ENCODE measurements around the gene HCFC1. TPM values are rescaled to one million over a fixed set of nuclear protein-coding genes. Genes with fewer than 3 reads are reported as not detected.

HCFC1 gene
- total RNA-seq, 1 donor from 2014 or later = 99.9 TPM

DNA sequence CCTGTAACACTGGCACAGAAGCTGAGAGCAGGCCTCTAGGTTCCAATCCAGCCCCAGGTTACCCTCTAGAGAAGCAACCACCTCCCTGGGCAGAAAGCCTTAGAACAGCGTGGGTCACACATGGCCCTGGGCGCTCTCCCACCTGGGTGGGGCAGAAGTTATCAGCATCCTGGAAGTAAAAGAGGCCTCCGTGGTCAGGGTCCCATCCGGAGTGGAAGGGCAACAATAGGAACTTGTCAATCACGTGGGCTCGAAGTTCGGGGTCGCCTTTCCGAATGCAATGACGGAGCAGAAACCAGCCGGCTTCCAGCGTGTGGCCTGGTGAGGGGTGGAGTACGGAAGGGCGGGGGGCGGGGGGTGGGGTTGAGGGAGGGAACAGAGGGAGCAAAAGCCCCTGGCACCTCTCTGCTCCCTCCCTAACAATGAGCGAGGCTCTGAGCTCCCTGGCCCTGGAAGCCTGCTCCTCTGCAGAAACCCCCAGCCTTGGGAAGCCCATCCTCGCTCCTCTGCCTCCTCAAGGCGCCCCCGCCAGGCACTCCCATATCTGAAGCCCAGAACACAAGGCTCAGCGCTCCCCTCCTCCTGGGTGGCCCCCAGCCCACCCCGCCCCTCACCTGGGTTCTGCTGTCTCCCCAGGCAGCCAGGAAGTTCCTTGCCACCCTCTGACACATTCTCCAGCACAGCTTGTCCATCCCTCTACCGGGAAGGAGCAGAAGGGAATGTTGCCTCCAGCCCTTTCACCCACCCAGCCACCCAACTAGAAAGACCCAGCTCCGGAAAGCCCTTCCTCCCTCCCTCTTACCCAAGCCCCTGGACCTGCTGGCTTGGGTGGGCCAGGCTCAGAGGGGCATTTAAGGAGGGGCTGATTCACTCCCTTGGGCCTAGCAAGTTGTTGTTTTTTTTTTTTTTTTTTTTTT, 30.0 kb downstream of the HCFC1 start:
- H3K4me3 Mint-ChIP-seq = no peak overlapping the region
- no peak overlapping the region for H3K27ac Mint-ChIP-seq
- DNase-seq (ENCODE audit: low spot score in 2 of 2, unreplicated experiment in 2 of 2) = no peak
- no peaks in the 10 kb centered on the region for H3K36me3 Mint-ChIP-seq
- peaks cover 2% of the 10 kb centered on the region for H3K9me3 Mint-ChIP-seq
- H3K4me1 Mint-ChIP-seq = no peaks in the 10 kb centered on the region
- H3K27me3 Mint-ChIP-seq (ENCODE audit: low read depth) = no peaks in the 10 kb centered on the region
- TF ChIP-seq, protein P1, sequence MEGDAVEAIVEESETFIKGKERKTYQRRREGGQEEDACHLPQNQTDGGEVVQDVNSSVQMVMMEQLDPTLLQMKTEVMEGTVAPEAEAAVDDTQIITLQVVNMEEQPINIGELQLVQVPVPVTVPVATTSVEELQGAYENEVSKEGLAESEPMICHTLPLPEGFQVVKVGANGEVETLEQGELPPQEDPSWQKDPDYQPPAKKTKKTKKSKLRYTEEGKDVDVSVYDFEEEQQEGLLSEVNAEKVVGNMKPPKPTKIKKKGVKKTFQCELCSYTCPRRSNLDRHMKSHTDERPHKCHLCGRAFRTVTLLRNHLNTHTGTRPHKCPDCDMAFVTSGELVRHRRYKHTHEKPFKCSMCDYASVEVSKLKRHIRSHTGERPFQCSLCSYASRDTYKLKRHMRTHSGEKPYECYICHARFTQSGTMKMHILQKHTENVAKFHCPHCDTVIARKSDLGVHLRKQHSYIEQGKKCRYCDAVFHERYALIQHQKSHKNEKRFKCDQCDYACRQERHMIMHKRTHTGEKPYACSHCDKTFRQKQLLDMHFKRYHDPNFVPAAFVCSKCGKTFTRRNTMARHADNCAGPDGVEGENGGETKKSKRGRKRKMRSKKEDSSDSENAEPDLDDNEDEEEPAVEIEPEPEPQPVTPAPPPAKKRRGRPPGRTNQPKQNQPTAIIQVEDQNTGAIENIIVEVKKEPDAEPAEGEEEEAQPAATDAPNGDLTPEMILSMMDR (IDR thresholded peaks at IDR 0.05; ENCODE audit: unreplicated experiment) = no peak

DNA sequence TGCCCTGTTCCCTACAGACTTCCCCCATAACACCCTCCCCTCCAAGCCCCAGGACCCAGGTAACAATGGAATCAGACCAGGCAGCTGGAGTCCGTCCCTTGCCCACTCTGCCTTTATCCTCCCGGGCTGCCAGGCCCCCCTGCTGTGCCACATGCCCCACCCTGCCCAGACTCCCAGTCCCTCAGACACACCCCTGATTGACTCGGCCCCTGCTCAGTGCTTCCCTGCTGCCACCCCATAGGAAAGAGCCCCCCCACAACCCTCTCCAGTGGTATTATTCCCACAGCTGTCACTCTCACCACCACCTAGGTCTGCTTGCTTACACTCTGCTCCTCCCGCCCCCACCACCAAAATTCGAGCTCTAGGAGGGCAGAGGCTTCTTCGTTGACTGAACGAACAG, 32.0 kb downstream of the HCFC1 start:
- Mint-ChIP-seq H3K27ac (no peak overlapping the region), H3K4me1 (no peaks in the 10 kb centered on the region), H3K27me3 (ENCODE audit: low read depth) (no peaks in the 10 kb centered on the region), H3K9me3 (peaks cover 3% of the 10 kb centered on the region), H3K4me3 (no peak overlapping the region), H3K36me3 (no peaks in the 10 kb centered on the region)
- TF ChIP-seq, protein P1 (IDR thresholded peaks at IDR 0.05; ENCODE audit: unreplicated experiment) = no peak
- no peak for DNase-seq (ENCODE audit: low spot score in 2 of 2, unreplicated experiment in 2 of 2)

DNA sequence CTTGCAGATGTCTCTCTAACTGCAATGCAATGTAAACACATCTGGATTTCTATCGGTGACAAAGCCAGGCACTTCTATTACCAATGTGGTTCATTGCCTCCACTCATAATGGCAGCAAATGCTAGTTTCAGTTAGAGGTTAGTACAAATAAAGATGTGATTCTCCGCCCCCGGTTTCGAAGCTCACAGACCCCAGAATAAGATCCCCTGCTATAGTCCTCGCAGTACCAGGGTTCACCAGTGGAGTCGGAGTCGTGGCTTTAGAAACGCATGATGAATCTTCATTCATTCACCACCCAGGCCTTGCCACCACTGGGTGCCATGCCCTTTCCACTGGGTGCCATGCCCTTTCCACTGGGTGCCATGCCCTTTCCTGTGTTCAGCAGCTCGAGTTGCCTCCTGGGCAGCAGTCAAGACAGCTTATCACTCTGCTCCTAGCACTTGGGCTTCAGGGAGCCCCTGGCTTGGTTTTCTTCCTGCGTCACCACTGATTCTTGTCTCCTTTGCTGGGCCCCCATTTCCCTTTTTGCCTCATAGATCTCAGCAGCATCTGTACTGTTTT, 33.3 kb downstream of the HCFC1 start:
- TF ChIP-seq, protein P1 (IDR thresholded peaks at IDR 0.05; ENCODE audit: unreplicated experiment) = peak; percentile 16
- Mint-ChIP-seq H3K27me3 (ENCODE audit: low read depth) (no peaks in the 10 kb centered on the region), H3K4me1 (peaks cover 5% of the 10 kb centered on the region), H3K9me3 (peaks cover 3% of the 10 kb centered on the region), H3K27ac (no peak overlapping the region), H3K4me3 (no peak overlapping the region), H3K36me3 (no peaks in the 10 kb centered on the region)
- DNase-seq (ENCODE audit: low spot score in 2 of 2, unreplicated experiment in 2 of 2) = no peak

- no peaks in the 10 kb centered on the region for H3K27me3 Mint-ChIP-seq (ENCODE audit: low read depth)
- H3K4me1 Mint-ChIP-seq = peaks cover 5% of the 10 kb centered on the region
- H3K36me3 Mint-ChIP-seq = no peaks in the 10 kb centered on the region
- TF ChIP-seq, protein P1 (IDR thresholded peaks at IDR 0.05; ENCODE audit: unreplicated experiment) = no peak
- H3K27ac Mint-ChIP-seq = no peak overlapping the region
- H3K4me3 Mint-ChIP-seq = no peak overlapping the region
- no peak for DNase-seq (ENCODE audit: low spot score in 2 of 2, unreplicated experiment in 2 of 2)
- peaks cover 3% of the 10 kb centered on the region for H3K9me3 Mint-ChIP-seq
Measured at GRCh38 chrX:153937056-153937455, 34.6 kb downstream of the HCFC1 start.

GRCh38 chrX:153935326-153935851, 36.2 kb downstream of the HCFC1 start:
- H3K4me1 Mint-ChIP-seq = peaks cover 5% of the 10 kb centered on the region
- H3K36me3 Mint-ChIP-seq = peaks cover 7% of the 10 kb centered on the region
- TF ChIP-seq, protein P1 (IDR thresholded peaks at IDR 0.05; ENCODE audit: unreplicated experiment) = no peak
- no peak for DNase-seq (ENCODE audit: low spot score in 2 of 2, unreplicated experiment in 2 of 2)
- peaks cover 3% of the 10 kb centered on the region for H3K9me3 Mint-ChIP-seq
- H3K27me3 Mint-ChIP-seq (ENCODE audit: low read depth) = no peaks in the 10 kb centered on the region
- peak overlapping the region; percentile 61 for H3K4me3 Mint-ChIP-seq
- H3K27ac Mint-ChIP-seq = no peak overlapping the region
